Activated naive CD4-positive, alpha-beta T cell treated with anti-CD3 and anti-CD28 coated beads, Interleukin-2, amount 10 ng/mL, durations not matched to agents 7 days and 5 days (primary cell): ENCODE data around the gene EBLN1.

ENCODE experiments used
- CTCF ChIA-PET: fragments of 350-600 bp; sonication (Branson Sonifier 250); formaldehyde crosslinking; loops from one replicate; lab custom pipeline; 2021; ENCODE audit warnings: antibody characterized with exemption; lab: Charles Lee
- DNase-seq: peaks from one replicate; pipeline ENCODE4 v3.0.0-alpha.2; 2020
- H3K27ac Mint-ChIP-seq: one replicate; pipeline ENCODE4 v1.8.0; 2021; ENCODE audit warnings: mild to moderate bottlenecking, moderate library complexity, mixed read lengths
- H3K27me3 Mint-ChIP-seq: one replicate; pipeline ENCODE4 v1.8.0; 2021; ENCODE audit warnings: mild to moderate bottlenecking, mixed read lengths
- H3K36me3 Mint-ChIP-seq: one replicate; pipeline ENCODE4 v1.8.0; 2021; ENCODE audit warnings: mixed read lengths
- H3K4me1 Mint-ChIP-seq: one replicate; pipeline ENCODE4 v1.8.0; 2021; ENCODE audit warnings: mixed read lengths
- H3K4me3 Mint-ChIP-seq: one replicate; pipeline ENCODE4 v1.8.0; 2021; ENCODE audit warnings: mild to moderate bottlenecking, moderate library complexity, mixed read lengths
- H3K9me3 Mint-ChIP-seq: one replicate; pipeline ENCODE4 v1.8.0; 2021; ENCODE audit warnings: mixed read lengths

The EBLN1 gene

GRCh38 chr10:22217842-22218241 is at the start of gene EBLN1:
EBLN1 (minus strand) TSS chr10:22218015; CDS start chr10:22209983, 8,032 bp downstream.
- Mint-ChIP-seq H3K27ac (no peak within 1 kb of the TSS), H3K27me3 (peaks cover 4% of the 10 kb centered on the region), H3K4me1 (peaks cover 16% of the 10 kb centered on the region), H3K9me3 (peaks cover under 1% of the 10 kb centered on the region), H3K36me3 (no peaks in the 10 kb centered on the region), H3K4me3 (no peak within 1 kb of the TSS)
- CTCF ChIA-PET, result no interaction called here
- no peak for DNase-seq

DNA sequence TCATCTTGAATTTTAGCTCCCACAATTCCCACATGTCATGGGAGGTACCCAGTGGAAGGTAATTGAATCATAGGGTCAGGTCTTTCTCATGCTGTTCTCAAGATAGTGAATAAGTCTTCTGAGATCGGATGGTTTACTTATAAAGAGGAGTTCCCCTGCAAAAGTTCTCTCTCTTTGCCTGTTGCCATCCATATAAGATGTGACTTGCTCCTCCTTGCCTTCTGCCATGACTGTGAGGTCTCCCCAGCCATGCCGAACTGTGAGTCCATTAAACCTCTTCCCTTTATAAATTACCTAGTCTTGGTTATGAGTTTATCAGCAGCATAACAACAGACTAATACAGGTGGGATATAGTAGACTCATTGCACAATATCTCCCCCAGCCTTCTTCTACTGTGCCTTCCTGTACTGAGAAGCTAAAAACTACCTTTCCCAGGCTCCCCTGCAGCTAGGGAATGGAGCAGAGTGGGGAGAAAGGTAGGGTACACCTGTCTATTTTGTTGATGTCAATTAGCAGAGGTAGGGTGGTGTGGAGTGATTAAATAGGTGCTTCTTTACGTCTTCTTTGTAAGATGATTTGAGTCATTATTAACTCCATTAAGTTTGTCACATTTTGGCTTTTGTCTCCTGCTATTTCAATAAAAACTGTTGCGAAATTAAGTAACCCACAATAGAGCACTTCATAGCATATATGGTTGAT is 48.2 kb upstream of the EBLN1 start:
- Mint-ChIP-seq H3K36me3 (no peaks in the 10 kb centered on the region), H3K9me3 (no peaks in the 10 kb centered on the region), H3K4me3 (no peak overlapping the region), H3K4me1 (no peaks in the 10 kb centered on the region), H3K27me3 (peaks cover 17% of the 10 kb centered on the region), H3K27ac (no peak overlapping the region)
- no peak for DNase-seq
- CTCF ChIA-PET, result interaction anchor here (0.7 kb wide), 1 partner anchor 722 kb away, joined by 3 read pairs; no protein-coding TSS in a partner anchor

GRCh38 chr10:22263106-22263505 is 45.3 kb upstream of the EBLN1 start:
- Mint-ChIP-seq H3K9me3 (no peaks in the 10 kb centered on the region), H3K4me1 (peaks cover 3% of the 10 kb centered on the region), H3K4me3 (no peak overlapping the region), H3K27ac (no peak overlapping the region), H3K36me3 (no peaks in the 10 kb centered on the region), H3K27me3 (peaks cover 34% of the 10 kb centered on the region)
- CTCF ChIA-PET, result no interaction called here
- DNase-seq, result no peak

- H3K27ac Mint-ChIP-seq, result no peak overlapping the region
- no peak for DNase-seq
- H3K4me1 Mint-ChIP-seq, result peaks cover 3% of the 10 kb centered on the region
- CTCF ChIA-PET, result interaction anchor here (0.7 to 2.6 kb wide), 6 partner anchors 16 to 730 kb away, joined by 3 to 7 read pairs (median 4); partner anchors contain the start of gene COMMD3
- no peak overlapping the region for H3K4me3 Mint-ChIP-seq
- peaks cover 37% of the 10 kb centered on the region for H3K27me3 Mint-ChIP-seq
- H3K36me3 Mint-ChIP-seq, result no peaks in the 10 kb centered on the region
- no peaks in the 10 kb centered on the region for H3K9me3 Mint-ChIP-seq
Observed at GRCh38 chr10:22259280-22259679, 41.5 kb upstream of the EBLN1 start.

DNA sequence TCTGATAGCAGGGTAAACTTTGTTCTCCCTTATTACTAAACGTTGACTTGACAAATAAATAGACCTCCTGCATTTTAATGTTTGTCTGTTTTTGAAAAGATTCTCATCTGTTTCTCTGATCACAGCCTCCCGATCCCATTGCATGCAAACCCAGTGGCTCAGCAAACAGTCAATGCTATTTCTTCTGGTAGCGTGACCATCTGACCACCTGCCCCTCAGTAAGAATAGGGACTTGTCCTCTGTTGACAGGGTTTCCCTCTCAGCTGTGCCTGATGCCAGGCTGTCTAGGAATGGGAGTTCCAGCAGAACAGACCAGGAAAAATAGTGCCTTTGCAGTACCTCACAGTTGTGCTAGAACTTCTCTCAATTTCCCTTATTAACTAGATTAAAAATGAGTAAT is 40.7 kb upstream of the EBLN1 start:
- H3K9me3 Mint-ChIP-seq, result no peaks in the 10 kb centered on the region
- H3K4me1 Mint-ChIP-seq, result peaks cover 5% of the 10 kb centered on the region
- no peaks in the 10 kb centered on the region for H3K36me3 Mint-ChIP-seq
- H3K4me3 Mint-ChIP-seq, result no peak overlapping the region
- CTCF ChIA-PET, result interaction anchor here (0.7 to 2.6 kb wide), 4 partner anchors 9 to 265 kb away, joined by 3 to 6 read pairs (median 4); partner anchors contain the start of gene COMMD3
- no peak for DNase-seq
- H3K27ac Mint-ChIP-seq, result no peak overlapping the region
- H3K27me3 Mint-ChIP-seq, result peaks cover 37% of the 10 kb centered on the region

DNA sequence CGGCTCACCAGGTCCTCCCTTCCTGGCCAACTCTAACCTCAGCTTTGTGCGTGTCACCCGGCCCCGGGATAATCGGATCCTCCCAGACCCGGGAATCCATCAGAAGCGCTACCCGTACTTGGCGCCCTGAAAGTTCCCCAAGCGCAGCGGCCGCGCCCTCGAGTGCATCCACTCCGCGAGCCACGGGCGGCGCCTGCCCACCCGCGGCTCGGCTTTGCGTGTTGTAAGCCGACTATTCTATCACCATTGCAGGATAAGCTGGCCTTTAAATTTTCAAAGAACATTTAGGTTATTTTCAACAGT is 35.7 kb upstream of the EBLN1 start:
- Mint-ChIP-seq H3K27me3 (peaks cover 38% of the 10 kb centered on the region), H3K9me3 (no peaks in the 10 kb centered on the region), H3K36me3 (peaks cover 2% of the 10 kb centered on the region), H3K4me1 (peaks cover 21% of the 10 kb centered on the region), H3K4me3 (peak overlapping the region; percentile 84), H3K27ac (peak overlapping the region; percentile 98)
- CTCF ChIA-PET, result no interaction called here
- DNase-seq, result peak; percentile 49

- H3K4me3 Mint-ChIP-seq, result peak overlapping the region; percentile 84
- peaks cover 33% of the 10 kb centered on the region for H3K27me3 Mint-ChIP-seq
- peak; percentile 47 for DNase-seq
- peaks cover 23% of the 10 kb centered on the region for H3K4me1 Mint-ChIP-seq
- CTCF ChIA-PET, result no interaction called here
- H3K36me3 Mint-ChIP-seq, result peaks cover 2% of the 10 kb centered on the region
- no peaks in the 10 kb centered on the region for H3K9me3 Mint-ChIP-seq
- H3K27ac Mint-ChIP-seq, result peak overlapping the region; percentile 98
Observed at GRCh38 chr10:22252801-22253579, 35.2 kb upstream of the EBLN1 start.

DNA sequence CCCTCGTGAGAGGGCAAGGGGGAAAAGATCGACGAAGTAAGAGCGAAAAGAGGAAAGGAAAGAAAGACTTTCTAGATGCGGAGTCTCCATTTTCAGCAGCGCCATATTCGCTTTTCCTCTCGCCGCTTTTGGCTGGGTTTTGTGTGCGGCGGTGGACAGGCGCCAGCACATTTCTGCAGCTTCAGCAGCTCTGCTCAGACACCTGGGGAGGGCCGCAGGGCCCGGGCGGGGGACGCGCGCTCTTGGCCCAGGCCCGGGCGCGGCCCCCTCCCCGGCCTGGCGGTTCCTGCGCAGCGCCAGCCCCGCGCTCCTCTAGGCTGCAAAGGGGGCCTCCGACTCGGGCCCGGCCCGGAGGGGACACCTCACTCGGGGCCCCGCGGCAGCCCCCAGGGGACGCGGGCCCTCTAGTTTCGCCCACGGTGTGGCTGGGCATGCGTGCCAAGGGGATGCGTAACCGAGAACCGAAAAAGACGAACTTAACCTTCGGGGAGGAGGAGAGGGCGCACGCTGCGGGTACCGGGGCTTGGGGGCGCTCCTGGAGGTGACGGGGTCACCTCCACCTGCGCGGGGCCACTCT is 34.5 kb upstream of the EBLN1 start:
- H3K4me3 Mint-ChIP-seq, result peak overlapping the region; percentile 82
- peaks cover 30% of the 10 kb centered on the region for H3K4me1 Mint-ChIP-seq
- DNase-seq, result peak; percentile 56
- CTCF ChIA-PET, result no interaction called here
- H3K36me3 Mint-ChIP-seq, result peaks cover 3% of the 10 kb centered on the region
- H3K27ac Mint-ChIP-seq, result peak overlapping the region; percentile 97
- H3K27me3 Mint-ChIP-seq, result peaks cover 32% of the 10 kb centered on the region
- H3K9me3 Mint-ChIP-seq, result no peaks in the 10 kb centered on the region

- H3K9me3 Mint-ChIP-seq, result no peaks in the 10 kb centered on the region
- peak overlapping the region; percentile 82 for H3K4me3 Mint-ChIP-seq
- H3K36me3 Mint-ChIP-seq, result peaks cover 5% of the 10 kb centered on the region
- peak; percentile 77 for DNase-seq
- H3K4me1 Mint-ChIP-seq, result peaks cover 36% of the 10 kb centered on the region
- peaks cover 28% of the 10 kb centered on the region for H3K27me3 Mint-ChIP-seq
- H3K27ac Mint-ChIP-seq, result peak overlapping the region; percentile 97
- CTCF ChIA-PET, result no interaction called here
Observed at GRCh38 chr10:22251751-22252223, 34.0 kb upstream of the EBLN1 start.

DNA sequence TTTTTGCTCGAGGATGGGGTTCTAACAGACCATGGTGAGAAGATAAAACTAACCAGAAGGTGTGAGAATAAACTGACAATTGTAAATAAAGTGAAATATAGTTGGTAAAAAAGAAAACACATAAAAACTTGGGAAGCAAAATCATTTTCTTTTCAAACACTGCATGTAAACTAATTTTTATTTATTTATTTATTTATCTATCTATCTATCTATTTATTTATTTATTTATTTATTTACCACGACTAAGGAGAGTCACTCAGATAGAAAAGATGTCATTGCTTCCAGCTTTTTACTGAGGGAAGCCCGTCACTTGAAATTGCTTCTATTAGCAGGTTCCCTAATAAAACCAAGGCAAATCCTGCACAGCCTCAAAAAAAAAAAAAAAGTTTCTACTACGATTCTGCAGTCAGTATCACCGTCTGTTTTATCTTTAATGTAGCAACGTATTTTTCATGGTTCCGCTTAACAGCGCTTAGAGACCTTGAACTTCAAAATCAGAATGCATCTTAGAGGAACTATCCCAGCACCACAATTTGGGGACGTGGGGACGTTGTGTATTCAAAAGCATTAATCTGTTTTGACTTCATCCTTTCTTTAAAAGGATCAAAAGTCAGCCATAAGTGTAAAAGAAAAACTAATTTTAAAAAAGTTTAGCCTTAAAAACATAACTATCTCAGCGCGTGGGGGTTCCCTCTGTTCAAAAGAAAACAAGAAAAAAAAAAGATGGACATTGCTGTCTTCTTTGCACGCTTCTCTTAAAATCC is 33.3 kb upstream of the EBLN1 start:
- no peaks in the 10 kb centered on the region for H3K9me3 Mint-ChIP-seq
- H3K27me3 Mint-ChIP-seq, result peaks cover 28% of the 10 kb centered on the region
- CTCF ChIA-PET, result no interaction called here
- H3K36me3 Mint-ChIP-seq, result peaks cover 5% of the 10 kb centered on the region
- no peak for DNase-seq
- H3K27ac Mint-ChIP-seq, result peak overlapping the region; percentile 97
- peaks cover 39% of the 10 kb centered on the region for H3K4me1 Mint-ChIP-seq
- peak overlapping the region; percentile 82 for H3K4me3 Mint-ChIP-seq

DNA sequence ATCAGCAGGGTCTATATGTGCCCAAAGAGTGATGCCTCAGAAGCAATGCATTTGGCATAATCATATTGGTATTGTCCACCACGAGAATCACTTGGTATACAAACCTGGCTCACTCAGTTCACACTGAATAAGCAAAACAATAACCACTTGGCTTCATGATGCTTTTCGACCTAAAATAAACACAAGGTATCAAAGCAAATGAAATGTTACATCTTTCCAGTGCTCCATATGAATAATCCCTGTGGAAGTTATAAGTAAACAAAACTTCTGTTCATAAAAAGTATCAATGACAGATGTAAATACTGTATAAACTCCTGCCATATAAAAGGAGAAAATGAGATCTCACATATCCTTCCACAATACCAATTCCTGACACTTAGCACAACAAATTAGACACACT is 29.8 kb upstream of the EBLN1 start:
- no peak overlapping the region for H3K4me3 Mint-ChIP-seq
- DNase-seq, result no peak
- CTCF ChIA-PET, result interaction anchor here (1.2 kb wide), 1 partner anchor 19 kb away, joined by 4 read pairs; no protein-coding TSS in a partner anchor
- peaks cover 21% of the 10 kb centered on the region for H3K27me3 Mint-ChIP-seq
- H3K27ac Mint-ChIP-seq, result peak overlapping the region; percentile 46
- peaks cover 35% of the 10 kb centered on the region for H3K4me1 Mint-ChIP-seq
- H3K36me3 Mint-ChIP-seq, result peaks cover 5% of the 10 kb centered on the region
- H3K9me3 Mint-ChIP-seq, result no peaks in the 10 kb centered on the region

DNA sequence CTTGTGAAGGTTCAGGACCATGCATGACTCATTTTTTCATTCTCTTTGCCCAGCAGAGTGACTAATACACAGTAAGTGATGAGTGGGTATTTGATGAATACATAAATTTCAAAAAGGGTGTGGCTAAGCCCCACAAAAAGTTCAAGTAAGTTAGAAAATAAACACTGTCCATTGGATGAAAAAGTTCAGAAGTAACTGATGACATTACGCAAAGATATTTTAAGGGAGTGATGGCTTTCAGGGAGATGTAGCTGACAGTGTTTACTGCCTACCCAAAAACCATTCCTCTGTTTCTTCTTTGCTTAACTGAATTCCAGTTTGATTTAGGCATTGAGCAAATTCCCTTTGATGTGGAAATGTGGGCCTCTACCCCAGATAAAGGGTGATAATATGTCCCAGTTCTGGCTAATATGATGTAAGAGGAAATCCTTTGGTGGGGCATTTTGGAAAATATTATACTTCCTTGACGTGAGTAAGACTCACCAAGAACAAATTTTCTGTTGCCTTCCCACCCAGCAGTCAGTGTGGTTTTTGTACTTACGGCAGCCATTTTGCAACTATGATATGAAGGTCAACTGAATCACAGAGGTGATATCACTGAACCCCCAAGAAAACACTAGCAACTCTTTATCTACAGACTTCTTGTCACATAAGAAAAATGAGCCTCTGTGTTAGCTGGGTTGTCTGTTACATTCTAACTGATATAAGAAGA is 29.0 kb upstream of the EBLN1 start:
- CTCF ChIA-PET, result no interaction called here
- Mint-ChIP-seq H3K27ac (peak overlapping the region; percentile 46), H3K36me3 (peaks cover 5% of the 10 kb centered on the region), H3K9me3 (no peaks in the 10 kb centered on the region), H3K4me1 (peaks cover 33% of the 10 kb centered on the region), H3K4me3 (no peak overlapping the region), H3K27me3 (peaks cover 16% of the 10 kb centered on the region)
- DNase-seq, result no peak

DNA sequence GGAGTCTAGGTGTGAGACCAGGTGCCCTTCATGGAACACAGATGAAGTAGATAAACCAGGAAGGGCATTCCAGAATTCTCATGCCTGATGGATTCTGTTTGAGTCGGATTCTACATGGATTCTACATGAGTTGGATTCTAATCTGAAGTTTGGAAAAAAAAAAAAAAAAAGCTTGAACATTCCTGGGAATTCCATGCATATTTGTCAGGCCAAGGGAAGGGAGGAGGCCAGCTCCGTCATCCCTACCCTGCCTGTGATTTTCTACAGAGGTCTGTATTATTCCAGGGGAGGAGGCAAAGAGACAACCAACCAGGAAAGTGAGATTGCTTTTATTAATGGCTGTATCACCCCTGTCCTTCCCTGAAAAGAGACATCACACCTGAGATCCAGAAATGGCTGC is 27.8 kb upstream of the EBLN1 start:
- Mint-ChIP-seq H3K27ac (no peak overlapping the region), H3K4me3 (no peak overlapping the region), H3K27me3 (peaks cover 7% of the 10 kb centered on the region), H3K9me3 (no peaks in the 10 kb centered on the region), H3K4me1 (peaks cover 27% of the 10 kb centered on the region), H3K36me3 (peaks cover 4% of the 10 kb centered on the region)
- CTCF ChIA-PET, result interaction anchor here (0.8 to 1.0 kb wide), 2 partner anchors 9 to 15 kb away, joined by 3 read pairs; no protein-coding TSS in a partner anchor
- no peak for DNase-seq
